Left ventricle myocardium inferior (tissue), 1 donor: ENCODE measurements around the gene LSM8. TPM values are rescaled to one million over a fixed set of nuclear protein-coding genes. Genes with fewer than 3 reads are reported as not detected.

ENCODE experiments used
- DNase-seq: peaks from one replicate; pipeline ENCODE4 v3.0.0-alpha.2; 2020
- H3K27ac ChIP-seq: fragments of 200-600 bp; replicated peaks from 2 replicates; pipeline ENCODE4 v1.8.0; 2021
- H3K27me3 ChIP-seq: fragments of 200-600 bp; 2 replicates; pipeline ENCODE4 v1.8.0; 2021; ENCODE audit warnings: low read depth
- H3K36me3 ChIP-seq: fragments of 200-600 bp; 2 replicates; pipeline ENCODE4 v1.8.0; 2021
- H3K4me1 ChIP-seq: fragments of 200-600 bp; 2 replicates; pipeline ENCODE4 v1.8.0; 2021
- H3K4me3 ChIP-seq: fragments of 200-600 bp; 2 replicates; pipeline ENCODE4 v1.8.0; 2021; ENCODE audit warnings: mild to moderate bottlenecking, moderate library complexity
- H3K9me3 ChIP-seq: fragments of 200-600 bp; replicated peaks from 2 replicates; pipeline ENCODE4 v1.8.0; 2021
- intact Hi-C: fragments of 100-400 bp; cut with micrococcal nuclease; formaldehyde crosslinking; loops from one replicate; pipeline ENCODE4 v1.11.0; 2022
- total RNA-seq: library from RNA; stranded (reverse); fragmentation: NEBNext Ultra II Directional; extraction: Animal tissue kit (Norgen Biotek cat#: 25700); gene quantifications from one replicate; pipeline ENCODE4 v1.2.1, GENCODE V29; 2021
- TF ChIP-seq, protein P1 (sequence below): fragments of 200-600 bp; IDR thresholded peaks from 2 replicates; pipeline ENCODE4 v1.8.0; 2021; ENCODE audit warnings: antibody characterized with exemption, mild to moderate bottlenecking, borderline replicate concordance
- donor health status: DM: no; HTN: yes; CAD: no; lungs with severe emphysema.

LSM8 gene
- total RNA-seq, 1 donor from 2014 or later: 16.6 TPM

DNA sequence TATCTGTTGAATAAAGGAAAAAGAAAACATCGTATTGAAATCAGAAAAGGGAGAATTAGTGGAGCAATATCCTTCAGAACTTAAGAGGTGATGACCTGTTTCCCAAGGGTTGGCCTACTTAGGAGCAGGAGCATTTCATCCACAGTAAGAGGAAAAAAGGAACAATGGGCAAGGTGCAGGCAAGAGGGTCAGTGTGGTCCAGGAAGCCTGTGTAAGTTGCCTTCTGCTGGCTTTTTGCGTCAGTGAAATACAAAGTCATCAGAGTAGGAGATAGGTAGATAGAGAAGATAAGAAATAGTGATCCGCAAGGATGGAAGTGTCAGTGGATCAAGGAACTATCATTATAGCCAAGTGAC, 35.2 kb downstream of the LSM8 start:
- intact Hi-C loops: no loop called here
- H3K4me3 ChIP-seq: no peak overlapping the region

GRCh38 chr7:118220583-118220982, 36.6 kb downstream of the LSM8 start:
- no peak for DNase-seq
- TF ChIP-seq, protein P1, sequence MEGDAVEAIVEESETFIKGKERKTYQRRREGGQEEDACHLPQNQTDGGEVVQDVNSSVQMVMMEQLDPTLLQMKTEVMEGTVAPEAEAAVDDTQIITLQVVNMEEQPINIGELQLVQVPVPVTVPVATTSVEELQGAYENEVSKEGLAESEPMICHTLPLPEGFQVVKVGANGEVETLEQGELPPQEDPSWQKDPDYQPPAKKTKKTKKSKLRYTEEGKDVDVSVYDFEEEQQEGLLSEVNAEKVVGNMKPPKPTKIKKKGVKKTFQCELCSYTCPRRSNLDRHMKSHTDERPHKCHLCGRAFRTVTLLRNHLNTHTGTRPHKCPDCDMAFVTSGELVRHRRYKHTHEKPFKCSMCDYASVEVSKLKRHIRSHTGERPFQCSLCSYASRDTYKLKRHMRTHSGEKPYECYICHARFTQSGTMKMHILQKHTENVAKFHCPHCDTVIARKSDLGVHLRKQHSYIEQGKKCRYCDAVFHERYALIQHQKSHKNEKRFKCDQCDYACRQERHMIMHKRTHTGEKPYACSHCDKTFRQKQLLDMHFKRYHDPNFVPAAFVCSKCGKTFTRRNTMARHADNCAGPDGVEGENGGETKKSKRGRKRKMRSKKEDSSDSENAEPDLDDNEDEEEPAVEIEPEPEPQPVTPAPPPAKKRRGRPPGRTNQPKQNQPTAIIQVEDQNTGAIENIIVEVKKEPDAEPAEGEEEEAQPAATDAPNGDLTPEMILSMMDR: no peak
- Histone ChIP-seq H3K4me1 (no peaks in the 10 kb centered on the region), H3K36me3 (no peaks in the 10 kb centered on the region), H3K27ac (no peak overlapping the region), H3K4me3 (no peak overlapping the region), H3K9me3 (no peaks in the 10 kb centered on the region), H3K27me3 (no peaks in the 10 kb centered on the region)
- intact Hi-C loops: no loop called here

More for the DNA sequence above, 35.2 kb downstream of the LSM8 start:
- Histone ChIP-seq H3K9me3 (no peaks in the 10 kb centered on the region), H3K4me1 (peaks cover 7% of the 10 kb centered on the region), H3K27ac (no peak overlapping the region), H3K36me3 (no peaks in the 10 kb centered on the region), H3K27me3 (peaks cover 5% of the 10 kb centered on the region)
- TF ChIP-seq, protein P1: no peak
- no peak for DNase-seq

- Histone ChIP-seq H3K9me3 (no peaks in the 10 kb centered on the region), H3K27me3 (no peaks in the 10 kb centered on the region), H3K36me3 (no peaks in the 10 kb centered on the region), H3K4me1 (no peaks in the 10 kb centered on the region), H3K4me3 (no peak overlapping the region), H3K27ac (no peak overlapping the region)
- TF ChIP-seq, protein P1: no peak
- intact Hi-C loops: no loop called here
- DNase-seq: no peak
Observed at GRCh38 chr7:118222591-118222990, 38.6 kb downstream of the LSM8 start.

DNA sequence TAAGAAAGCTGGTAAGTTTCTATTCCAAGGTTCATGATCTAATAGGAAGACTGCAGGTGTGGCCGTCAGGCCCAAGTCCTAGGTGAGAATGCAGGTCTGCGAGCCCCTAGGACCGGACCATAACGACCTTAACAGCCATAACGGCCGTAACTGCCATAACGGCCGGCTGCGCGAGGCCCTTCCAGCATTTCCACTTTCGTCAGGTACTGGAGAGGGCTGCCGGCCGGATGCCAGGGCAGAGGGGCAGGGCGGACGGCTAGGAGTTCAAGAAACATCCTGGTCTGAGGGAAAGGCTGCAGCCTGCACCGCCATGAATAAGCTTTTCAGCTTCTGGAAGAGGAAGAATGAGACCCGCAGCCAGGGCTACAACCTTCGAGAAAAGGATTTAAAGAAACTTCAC, 40.6 kb downstream of the LSM8 start, which contains the start of gene ANKRD7:
Gene ANKRD7, plus strand, starts transcription at position 184 of the 400 bp plus-strand sequence. Its CDS starts 127 bp downstream, at position 311.
- no peak for DNase-seq
- Histone ChIP-seq H3K9me3 (no peaks in the 10 kb centered on the region), H3K4me1 (no peaks in the 10 kb centered on the region), H3K4me3 (no peak within 1 kb of the TSS), H3K27me3 (no peaks in the 10 kb centered on the region), H3K27ac (no peak within 1 kb of the TSS), H3K36me3 (no peaks in the 10 kb centered on the region)
- TF ChIP-seq, protein P1: no peak
- intact Hi-C loops: no loop called here

GRCh38 chr7:118232837-118233236, 48.9 kb downstream of the LSM8 start:
- TF ChIP-seq, protein P1: no peak
- Histone ChIP-seq H3K9me3 (no peaks in the 10 kb centered on the region), H3K27ac (no peak overlapping the region), H3K4me1 (no peaks in the 10 kb centered on the region), H3K36me3 (no peaks in the 10 kb centered on the region), H3K4me3 (no peak overlapping the region), H3K27me3 (no peaks in the 10 kb centered on the region)
- DNase-seq: no peak
- intact Hi-C loops: no loop called here

DNA sequence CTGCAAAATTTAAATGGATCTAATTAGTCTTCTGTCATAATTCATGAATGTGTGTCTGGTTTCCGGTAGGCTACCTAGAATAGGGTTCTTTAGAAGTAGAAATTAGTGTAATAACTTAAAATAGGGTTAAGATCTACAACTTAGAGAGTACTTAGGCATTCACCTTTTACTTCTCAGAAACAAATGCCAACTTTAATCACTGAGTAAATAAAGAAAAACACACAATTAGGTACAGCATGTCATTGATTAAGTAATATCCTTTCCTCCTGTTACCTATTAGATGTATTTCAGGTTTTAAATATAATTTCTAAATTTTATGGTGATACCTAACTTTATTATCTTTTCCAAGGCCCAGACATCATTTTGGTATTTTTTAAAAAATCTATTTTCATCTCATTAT, 49.8 kb downstream of the LSM8 start:
- TF ChIP-seq, protein P1: no peak
- no peaks in the 10 kb centered on the region for H3K9me3 ChIP-seq
- H3K4me1 ChIP-seq: no peaks in the 10 kb centered on the region
- DNase-seq: no peak
- no peak overlapping the region for H3K4me3 ChIP-seq
- H3K27me3 ChIP-seq: no peaks in the 10 kb centered on the region
- intact Hi-C loops: no loop called here
- H3K27ac ChIP-seq: no peak overlapping the region
- no peaks in the 10 kb centered on the region for H3K36me3 ChIP-seq
